GM20431 (cell line): ENCODE measurements around the gene BRPF1.

Source experiments
- in situ Hi-C: fragments of 300-500 bp; cut with MseI, MboI; formaldehyde crosslinking; loops from one replicate; pipeline ENCODE4 v1.15.0; 2020; ENCODE audit warnings: low sequenced_read_pairs; ENCODE audit not compliant: unreplicated experiment

Gene BRPF1

GRCh38 chr3:9700536-9700935 lies 31.0 kb upstream of the BRPF1 start:
- in situ Hi-C loops: no loop called here

GRCh38 chr3:9701006-9701405 lies 30.5 kb upstream of the BRPF1 start:
- in situ Hi-C loops: no loop called here

GRCh38 chr3:9701711-9702110 lies 29.8 kb upstream of the BRPF1 start:
- in situ Hi-C loops: no loop called here

GRCh38 chr3:9703240-9703639 lies 28.3 kb upstream of the BRPF1 start:
- in situ Hi-C loops: no loop called here

- in situ Hi-C loops: no loop called here
Measured at GRCh38 chr3:9703736-9704346, 27.7 kb upstream of the BRPF1 start, which contains the start of gene CPNE9. Gene CPNE9, plus strand, starts transcription at chr3:9703833. Its CDS starts 164 bp downstream, at chr3:9703997.

GRCh38 chr3:9704347-9705322 lies 26.9 kb upstream of the BRPF1 start:
- in situ Hi-C loops: no loop called here

- in situ Hi-C loops: no loop called here
Measured at GRCh38 chr3:9710174-9710739, 21.3 kb upstream of the BRPF1 start.

GRCh38 chr3:9712415-9712814 lies 19.1 kb upstream of the BRPF1 start:
- in situ Hi-C loops: no loop called here

GRCh38 chr3:9713142-9713541 lies 18.4 kb upstream of the BRPF1 start:
- in situ Hi-C loops: no loop called here

- in situ Hi-C loops: no loop called here
Measured at GRCh38 chr3:9715136-9715535, 16.4 kb upstream of the BRPF1 start.

GRCh38 chr3:9715764-9716437 lies 15.6 kb upstream of the BRPF1 start:
- in situ Hi-C loops: no loop called here

- in situ Hi-C loops: no loop called here
Measured at GRCh38 chr3:9716801-9717555, 14.6 kb upstream of the BRPF1 start.

- in situ Hi-C loops: no loop called here
Measured at GRCh38 chr3:9717563-9717962, 14.0 kb upstream of the BRPF1 start.

GRCh38 chr3:9718118-9718517 lies 13.4 kb upstream of the BRPF1 start:
- in situ Hi-C loops: no loop called here

- in situ Hi-C loops: no loop called here
Measured at GRCh38 chr3:9721015-9721699, 10.4 kb upstream of the BRPF1 start.

GRCh38 chr3:9721700-9722060 lies 9.9 kb upstream of the BRPF1 start:
- in situ Hi-C loops: no loop called here

GRCh38 chr3:9725775-9726515 lies 5.6 kb upstream of the BRPF1 start:
- in situ Hi-C loops: no loop called here

GRCh38 chr3:9727041-9727595 lies 4.4 kb upstream of the BRPF1 start:
- in situ Hi-C loops: no loop called here
